ENCODE measurements around the gene EFCAB5.

Gene EFCAB5

GRCh38 chr17:29909236-29910003 is 32.0 kb upstream of the EFCAB5 start:
- H3K4me3 ChIP-seq (ENCODE audit: low read length), result no peak overlapping the region
- TF ChIP-seq, protein P1, sequence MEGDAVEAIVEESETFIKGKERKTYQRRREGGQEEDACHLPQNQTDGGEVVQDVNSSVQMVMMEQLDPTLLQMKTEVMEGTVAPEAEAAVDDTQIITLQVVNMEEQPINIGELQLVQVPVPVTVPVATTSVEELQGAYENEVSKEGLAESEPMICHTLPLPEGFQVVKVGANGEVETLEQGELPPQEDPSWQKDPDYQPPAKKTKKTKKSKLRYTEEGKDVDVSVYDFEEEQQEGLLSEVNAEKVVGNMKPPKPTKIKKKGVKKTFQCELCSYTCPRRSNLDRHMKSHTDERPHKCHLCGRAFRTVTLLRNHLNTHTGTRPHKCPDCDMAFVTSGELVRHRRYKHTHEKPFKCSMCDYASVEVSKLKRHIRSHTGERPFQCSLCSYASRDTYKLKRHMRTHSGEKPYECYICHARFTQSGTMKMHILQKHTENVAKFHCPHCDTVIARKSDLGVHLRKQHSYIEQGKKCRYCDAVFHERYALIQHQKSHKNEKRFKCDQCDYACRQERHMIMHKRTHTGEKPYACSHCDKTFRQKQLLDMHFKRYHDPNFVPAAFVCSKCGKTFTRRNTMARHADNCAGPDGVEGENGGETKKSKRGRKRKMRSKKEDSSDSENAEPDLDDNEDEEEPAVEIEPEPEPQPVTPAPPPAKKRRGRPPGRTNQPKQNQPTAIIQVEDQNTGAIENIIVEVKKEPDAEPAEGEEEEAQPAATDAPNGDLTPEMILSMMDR (IDR thresholded peaks at IDR 0.05; ENCODE audit: insufficient read depth, low read depth, low read length, missing control alignments), result no peak
- peak; percentile 75 for DNase-seq (ENCODE audit: low read depth)

DNA sequence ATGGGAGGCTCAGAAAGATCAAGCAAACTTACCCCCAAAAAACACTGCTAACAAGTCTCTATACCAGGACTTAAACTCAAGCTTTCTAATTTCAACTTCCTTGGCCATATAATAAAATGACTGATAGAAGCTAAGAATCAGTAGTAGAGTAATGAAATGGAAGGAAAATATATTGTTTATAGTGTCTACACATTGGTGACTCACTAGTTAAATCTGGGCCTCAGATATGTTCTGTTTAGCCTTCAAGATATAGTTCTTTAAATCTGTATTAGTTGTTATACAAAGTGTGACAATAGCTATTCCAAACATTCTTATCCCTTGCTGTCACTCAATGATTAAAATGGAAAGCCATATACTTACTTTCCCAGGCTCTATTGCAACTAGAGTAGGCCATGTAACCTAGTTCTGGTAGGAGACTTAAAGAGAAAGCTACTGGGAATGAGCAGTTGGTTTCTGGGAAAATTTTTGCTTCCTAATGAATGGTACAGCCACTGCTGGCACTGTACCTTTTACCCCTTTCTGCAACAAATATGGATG is 29.7 kb upstream of the EFCAB5 start:
- no peak overlapping the region for H3K4me3 ChIP-seq (ENCODE audit: low read length)
- TF ChIP-seq, protein P1 (IDR thresholded peaks at IDR 0.05; ENCODE audit: insufficient read depth, low read depth, low read length, missing control alignments), result no peak
- DNase-seq (ENCODE audit: low read depth), result no peak

DNA sequence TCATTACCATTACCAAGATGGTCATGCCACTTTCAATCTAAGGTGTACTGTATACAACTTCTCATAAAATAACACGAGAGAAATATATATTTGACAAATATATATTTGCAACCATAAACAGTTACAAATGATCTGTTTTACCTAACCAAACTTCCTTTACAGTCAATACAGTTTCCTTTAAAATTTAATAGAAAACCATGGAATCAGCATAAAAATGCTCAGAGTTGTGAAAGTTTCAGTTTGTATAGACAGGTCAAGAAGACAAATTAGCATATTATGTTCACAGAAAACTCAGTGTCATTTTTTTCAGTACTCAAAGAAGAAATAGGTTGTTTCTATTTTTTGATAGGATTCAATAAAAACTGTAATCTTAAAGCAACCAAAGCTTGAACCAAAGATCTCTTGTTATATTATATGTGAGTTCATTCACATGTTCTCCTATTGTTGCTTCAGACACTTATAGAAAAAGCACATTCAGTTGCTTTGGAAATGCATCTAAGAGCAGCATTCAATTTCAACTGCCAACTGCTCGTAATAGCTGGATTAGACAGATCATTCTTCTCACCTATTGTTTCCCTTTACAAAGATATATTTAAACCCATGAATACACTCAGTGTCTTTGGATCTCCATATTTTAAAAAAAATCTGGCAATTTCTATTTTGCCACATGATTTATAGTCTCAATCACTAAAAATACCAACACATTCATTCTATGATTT is 26.5 kb upstream of the EFCAB5 start:
- DNase-seq (ENCODE audit: low read depth), result no peak
- TF ChIP-seq, protein P1 (IDR thresholded peaks at IDR 0.05; ENCODE audit: insufficient read depth, low read depth, low read length, missing control alignments), result no peak
- no peak overlapping the region for H3K4me3 ChIP-seq (ENCODE audit: low read length)

- no peak for DNase-seq (ENCODE audit: low read depth)
- TF ChIP-seq, protein P1 (IDR thresholded peaks at IDR 0.05; ENCODE audit: insufficient read depth, low read depth, low read length, missing control alignments), result no peak
- no peak overlapping the region for H3K4me3 ChIP-seq (ENCODE audit: low read length)
Observed at GRCh38 chr17:29918016-29918415, 23.4 kb upstream of the EFCAB5 start.

GRCh38 chr17:29918922-29919856 is 22.2 kb upstream of the EFCAB5 start:
- H3K4me3 ChIP-seq (ENCODE audit: low read length), result no peak overlapping the region

GRCh38 chr17:29924786-29925185 is 16.6 kb upstream of the EFCAB5 start:
- TF ChIP-seq, protein P1 (IDR thresholded peaks at IDR 0.05; ENCODE audit: insufficient read depth, low read depth, low read length, missing control alignments), result no peak
- no peak for DNase-seq (ENCODE audit: low read depth)
- H3K4me3 ChIP-seq (ENCODE audit: low read length), result no peak overlapping the region

More at GRCh38 chr17:29918922-29919856, 22.2 kb upstream of the EFCAB5 start:
- TF ChIP-seq, protein P1 (IDR thresholded peaks at IDR 0.05; ENCODE audit: insufficient read depth, low read depth, low read length, missing control alignments), result no peak
- peak; percentile 83 for DNase-seq (ENCODE audit: low read depth)
